HepG2 (cell line): Measurements from ENCODE around the gene LEMD2. TPM values are rescaled to one million over a fixed set of nuclear protein-coding genes. Genes with fewer than 3 reads are reported as not detected.

ENCODE experiments used
- ATAC-seq: fragments of 200-7000 bp; cut with Tn5 transposase; 3 replicates; pipeline ENCODE4 v1.9.1; 2020; ENCODE audit warnings: mild to moderate bottlenecking, moderate library complexity
- BruUV-seq: library from RNA; stranded (reverse); fragments of 400-500 nt; replicated peaks from 2 replicates; lab custom pipeline; 2021; lab: Mats Ljungman, UMichigan
- CTCF ChIA-PET: fragments of 300-600 bp; formaldehyde crosslinking; extraction: SDS; loops from one replicate; lab custom pipeline; 2021; ENCODE audit warnings: low total read pairs, inconsistent platforms, low intra/inter-chr PET ratio; lab: Yijun Ruan, JAX
- POLR2A ChIA-PET: fragments of 350-600 bp; sonication (Branson Sonifier 250); formaldehyde crosslinking; loops from one replicate; lab custom pipeline; 2020; ENCODE audit warnings: antibody characterized with exemption, inconsistent platforms; lab: Yijun Ruan, JAX
- DNase-seq: peaks from one replicate; pipeline ENCODE4 v3.0.0-alpha.2; 2015; ENCODE audit warnings: low spot score
- FAIRE-seq: peaks from 3 replicates; lab custom pipeline; 2011; peaks lifted over from hg19 to GRCh38; lab: Jason Lieb, UNC
- H2AFZ ChIP-seq: one replicate; pipeline ENCODE4 v1.6.1; 2011; ENCODE audit warnings: low read length, inconsistent platforms
- H3K27ac ChIP-seq: fragments of 300-600 bp; 3 replicates; pipeline ENCODE4 v1.8.0; 2011; ENCODE audit warnings: mixed run types, mild to moderate bottlenecking, mixed read lengths, low read length, inconsistent platforms; ENCODE audit not compliant: insufficient read depth; ENCODE audit errors: extremely low read length
- H3K27me3 ChIP-seq, 2 experiments: fragments of 200-600 bp in 1 of 2; 2 replicates in 1 of 2; 3 replicates in 1 of 2; pipeline versions ENCODE4 v1.6.0 to v1.8.0; 2011; ENCODE audit warnings: low read length in 2 of 2, mild to moderate bottlenecking in 2 of 2, moderate library complexity in 2 of 2, inconsistent platforms in 1 of 2; ENCODE audit not compliant: insufficient read depth in 2 of 2, control insufficient read depth in 1 of 2
- H3K36me3 ChIP-seq, 2 experiments: fragments of 200-600 bp in 1 of 2; replicated peaks in 1 of 2; 2 replicates in 1 of 2; 3 replicates in 1 of 2; pipeline versions ENCODE4 v1.5.1 to v1.8.0; 2011; ENCODE audit warnings: low read length in 2 of 2, inconsistent platforms in 1 of 2; ENCODE audit not compliant: insufficient read depth in 2 of 2, control insufficient read depth in 1 of 2
- H3K4me1 ChIP-seq: 2 replicates; pipeline ENCODE4 v1.5.1; 2012; ENCODE audit warnings: low read length, inconsistent platforms; ENCODE audit not compliant: insufficient read depth
- H3K4me2 ChIP-seq: 2 replicates; pipeline ENCODE4 v1.6.0; 2011; ENCODE audit warnings: low read depth, low read length, inconsistent platforms
- H3K4me3 ChIP-seq, 3 experiments: fragments of 200-600 bp in 1 of 3; sonication (generic), shearing (Covaris generic) in 1 of 3; replicated peaks in 1 of 3; 2 replicates each; pipeline ENCODE4 v1.5.1; 2011 to 2016; ENCODE audit warnings: low read length in 3 of 3, inconsistent platforms in 2 of 3, low read depth in 2 of 3, mild to moderate bottlenecking in 2 of 3, control low read depth in 1 of 3, mixed read lengths in 1 of 3; ENCODE audit not compliant: insufficient read depth in 1 of 3
- H3K79me2 ChIP-seq: one replicate; pipeline ENCODE4 v1.6.1; 2011; ENCODE audit warnings: low read length, inconsistent platforms; ENCODE audit not compliant: insufficient read depth
- H3K9ac ChIP-seq: 2 replicates; pipeline ENCODE4 v1.6.0; 2011; ENCODE audit warnings: mild to moderate bottlenecking, low read depth, low read length, inconsistent platforms; ENCODE audit not compliant: insufficient read depth
- H3K9me3 ChIP-seq: 2 replicates; pipeline ENCODE4 v1.5.1; 2012; ENCODE audit warnings: mild to moderate bottlenecking, low read length
- H4K20me1 ChIP-seq: 2 replicates; pipeline ENCODE4 v1.6.0; 2011; ENCODE audit warnings: inconsistent platforms, mild to moderate bottlenecking, low read length, moderate library complexity; ENCODE audit not compliant: insufficient read depth
- AGO2 ChIP-seq: fragments of 200-400 bp; formaldehyde crosslinking; optimal IDR thresholded peaks from 2 replicates; pipeline ENCODE3; 2017; ENCODE audit warnings: mild to moderate bottlenecking, low read depth, low read length, moderate library complexity
- EED ChIP-seq: sonication (generic); formaldehyde crosslinking; IDR thresholded peaks from 2 replicates; pipeline ENCODE4 v1.5.0; 2020; ENCODE audit warnings: mild to moderate bottlenecking, missing genetic modification reagents
- FOXK1 ChIP-seq: sonication (generic); formaldehyde crosslinking; IDR thresholded peaks from 2 replicates; pipeline ENCODE4 v1.4.0; 2020; ENCODE audit warnings: low read depth, missing genetic modification reagents, borderline replicate concordance
- GZF1 ChIP-seq: sonication (generic); formaldehyde crosslinking; IDR thresholded peaks from 2 replicates; pipeline ENCODE4 v1.5.1; 2020; ENCODE audit warnings: mild to moderate bottlenecking, missing genetic modification reagents
- MAF1 ChIP-seq: sonication (generic); formaldehyde crosslinking; IDR thresholded peaks from 2 replicates; pipeline ENCODE4 v1.5.0; 2020; ENCODE audit warnings: missing genetic modification reagents, borderline replicate concordance
- PAF1 ChIP-seq: IDR thresholded peaks from 2 replicates; pipeline ENCODE4 v1.6.1; 2016; ENCODE audit warnings: missing genetic modification reagents, missing compliant biosample characterization
- PHF20 ChIP-seq: sonication (generic); formaldehyde crosslinking; IDR thresholded peaks from 2 replicates; pipeline ENCODE4 v1.5.0; 2020; ENCODE audit warnings: mild to moderate bottlenecking, missing genetic modification reagents
- RNF219 ChIP-seq: sonication (generic); formaldehyde crosslinking; IDR thresholded peaks from 2 replicates; pipeline ENCODE4 v1.5.0; 2020; ENCODE audit warnings: mild to moderate bottlenecking, missing genetic modification reagents
- TCF7 ChIP-seq: sonication (generic); IDR thresholded peaks from 2 replicates; pipeline ENCODE4 v1.6.1; 2016; ENCODE audit warnings: antibody characterized with exemption, low read depth
- WIZ ChIP-seq: sonication (generic); formaldehyde crosslinking; IDR thresholded peaks from 2 replicates; pipeline ENCODE4 v1.5.1; 2020; ENCODE audit warnings: mild to moderate bottlenecking, missing genetic modification reagents
- ZBTB7B ChIP-seq: sonication (generic); formaldehyde crosslinking; IDR thresholded peaks from 2 replicates; pipeline ENCODE4 v1.4.0; 2020; ENCODE audit warnings: missing genetic modification reagents
- ZNF235 ChIP-seq: sonication (generic); formaldehyde crosslinking; IDR thresholded peaks from 2 replicates; pipeline ENCODE4 v1.8.1; 2023; ENCODE audit warnings: mild to moderate bottlenecking, missing genetic modification reagents, borderline replicate concordance
- ZNF513 ChIP-seq: sonication (generic); formaldehyde crosslinking; conservative IDR thresholded peaks from 2 replicates; pipeline ENCODE4 v1.5.0; 2020; ENCODE audit warnings: missing genetic modification reagents
- ZNF772 ChIP-seq: sonication (generic); formaldehyde crosslinking; IDR thresholded peaks from 2 replicates; pipeline ENCODE4 v1.5.0; 2020; ENCODE audit warnings: mild to moderate bottlenecking, missing genetic modification reagents
- WGBS: methylation state at CpG from one replicate; pipeline ENCODE4 v1.1.6; 2017; ENCODE audit warnings: low lambda C conversion rate; 5-methylcytosine and 5-hydroxymethylcytosine counted together
- in situ Hi-C: cut with HindIII; loops from 2 replicates; pipeline ENCODE4 v1.10.0; 2017; ENCODE audit warnings: low pct_unique_long_range_greater_than_20kb; ENCODE audit not compliant: extremely low pct_ligation_motif_present
- intact Hi-C: fragments of 100-400 bp; cut with micrococcal nuclease; formaldehyde crosslinking; loops from one replicate; pipeline ENCODE4 v1.10.0; 2022; ENCODE audit not compliant: unreplicated experiment
- polyA plus RNA-seq, 8 experiments: library from polyadenylated mRNA; depleted of rRNA in 3 of 8; stranded (reverse) in 7 of 8; unstranded in 1 of 8; fragments of >200 nt; fragmentation: Illumina TruSeq in 4 of 8; extraction: Trizol in 4 of 8; gene quantifications; 2 replicates each; pipeline versions ENCODE4 v1.2.1 to v1.2.3, GENCODE V29; 2011 to 2016; ENCODE audit warnings: low read depth in 4 of 8, missing spikeins in 1 of 8, mixed read lengths in 1 of 8; ENCODE audit not compliant: insufficient read depth in 1 of 8
- total RNA-seq, 5 experiments: library from RNA; depleted of rRNA; stranded (reverse); fragments of >200 nt; fragmentation: Illumina TruSeq; extraction: Trizol; gene quantifications; 2 replicates each; pipeline ENCODE4 v1.2.3, GENCODE V29; 2016; ENCODE audit warnings: low read depth in 1 of 5

The LEMD2 gene
- total and polyA plus RNA-seq, 2 of the 13 experiments (the other 11 are each of a cell fraction or from before 2014, with no cell fraction given): 45.2 to 62.9 TPM

GRCh38 chr6:33777398-33778388 lies 11.2 kb downstream of the LEMD2 start:
- Histone ChIP-seq H3K36me3 (peaks cover 53 to 90% of the 10 kb centered on the region in 2 experiments), H3K9me3 (no peaks in the 10 kb centered on the region), H3K9ac (no peak overlapping the region), H3K27me3 (no peaks in the 10 kb centered on the region), H2AFZ (no peak overlapping the region)
- TF ChIP-seq PHF20 (CRISPR knock-in tag) (no peak), ZNF772 (CRISPR knock-in tag) (no peak), EED (CRISPR knock-in tag) (no peak), AGO2 (peak; percentile 18)
- TF ChIP-seq, all 625 proteins: peak for 1
- intact Hi-C loops: no loop called here
- 96% methylated on average over 25 of the region's 25 CpGs for WGBS
- CTCF ChIA-PET: no interaction called here
- Histone ChIP-seq H3K27ac (no peak overlapping the region), H3K4me3 (no peak overlapping the region), H3K79me2 (no peaks in the 10 kb centered on the region), H3K4me1 (no peaks in the 10 kb centered on the region), H3K4me2 (no peak overlapping the region), H4K20me1 (no peaks in the 10 kb centered on the region)
- DNase-seq: no peak
- no peak for ATAC-seq
- no TSS peak for BruUV-seq
- no peak for FAIRE-seq
- POLR2A ChIA-PET: interaction anchor here (1.7 kb wide), 1 partner anchor 11 kb away, joined by 7 read pairs; the partner anchor contains the start of gene LEMD2
- in situ Hi-C loops: no loop called here

GRCh38 chr6:33776764-33777163 lies 12.2 kb downstream of the LEMD2 start:
- WGBS: 86% methylated on average over 5 of the region's 13 CpGs
- no TSS peak for BruUV-seq
- Histone ChIP-seq H3K4me2 (no peak overlapping the region), H3K36me3 (peaks cover 54 to 86% of the 10 kb centered on the region in 2 experiments), H4K20me1 (no peaks in the 10 kb centered on the region), H3K27ac (no peak overlapping the region), H3K79me2 (no peaks in the 10 kb centered on the region), H3K9ac (no peak overlapping the region), H3K9me3 (no peaks in the 10 kb centered on the region), H3K27me3 (no peaks in the 10 kb centered on the region), H3K4me3 (no peak overlapping the region), H3K4me1 (no peaks in the 10 kb centered on the region), H2AFZ (no peak overlapping the region)
- in situ Hi-C loops (no loop called here), intact Hi-C loops (no loop called here)
- FAIRE-seq (no peak), DNase-seq (no peak), ATAC-seq (no peak)
- ChIA-PET CTCF (no interaction called here), POLR2A (no interaction called here)
- TF ChIP-seq FOXK1 (CRISPR knock-in tag) (no peak), ZNF235 (CRISPR knock-in tag) (no peak), AGO2 (peak; percentile 51), GZF1 (no peak), MAF1 (CRISPR knock-in tag) (no peak), ZBTB7B (no peak), ZNF513 (CRISPR knock-in tag) (no peak), WIZ (CRISPR knock-in tag) (no peak), PAF1 (no peak), RNF219 (CRISPR knock-in tag) (no peak), TCF7 (no peak)
